HG03108 (cell line): Measurements from ENCODE around the gene PREPL.

Source experiments
- ATAC-seq: cut with Tn5 transposase; IDR thresholded peaks from one replicate; pipeline ENCODE4 v1.9.1; 2021; ENCODE audit warnings: moderate library complexity; ENCODE audit not compliant: unreplicated experiment

Gene PREPL

GRCh38 chr2:44296653-44297052, 64.6 kb downstream of the PREPL start:
- ATAC-seq, result no peak

- no peak for ATAC-seq
Observed at GRCh38 chr2:44295633-44296359, 65.5 kb downstream of the PREPL start.

- ATAC-seq, result no peak
Observed at GRCh38 chr2:44295113-44295512, 66.2 kb downstream of the PREPL start.

- no peak for ATAC-seq
Observed at GRCh38 chr2:44291281-44292248, 69.7 kb downstream of the PREPL start.

GRCh38 chr2:44290261-44290660, 71.0 kb downstream of the PREPL start:
- no peak for ATAC-seq

GRCh38 chr2:44286884-44287638, 74.2 kb downstream of the PREPL start:
- no peak for ATAC-seq

- no peak for ATAC-seq
Observed at GRCh38 chr2:44286119-44286883, 75.0 kb downstream of the PREPL start.

GRCh38 chr2:44285174-44285573, 76.1 kb downstream of the PREPL start:
- ATAC-seq, result no peak

GRCh38 chr2:44283116-44283666, 78.1 kb downstream of the PREPL start:
- ATAC-seq, result no peak

GRCh38 chr2:44280869-44281268, 80.4 kb downstream of the PREPL start:
- ATAC-seq, result no peak

GRCh38 chr2:44277541-44277940, 83.8 kb downstream of the PREPL start:
- ATAC-seq, result no peak

- no peak for ATAC-seq
Observed at GRCh38 chr2:44275927-44276303, 85.4 kb downstream of the PREPL start.

GRCh38 chr2:44273596-44273995, 87.7 kb downstream of the PREPL start:
- ATAC-seq, result no peak

- no peak for ATAC-seq
Observed at GRCh38 chr2:44273076-44273475, 88.2 kb downstream of the PREPL start.

GRCh38 chr2:44271296-44271695, 90.0 kb downstream of the PREPL start:
- ATAC-seq, result no peak

- ATAC-seq, result no peak
Observed at GRCh38 chr2:44269831-44270230, 91.5 kb downstream of the PREPL start.

GRCh38 chr2:44267796-44268648, 93.3 kb downstream of the PREPL start:
- ATAC-seq, result no peak
